Effector memory CD4-positive, alpha-beta T cell (primary cell): Measurements from ENCODE around the gene TXNDC11.
A peak's percentile ranks its signal among the peaks of the same experiment; 100 is the strongest.

Experiments used
- DNase-seq, 3 donors: peaks; one replicate each; pipeline ENCODE4 v3.0.0-alpha.2; 2020
- H3K27ac ChIP-seq: 2 replicates; pipeline ENCODE4 v1.7.0; 2013; ENCODE audit warnings: mild to moderate bottlenecking, low read length, moderate library complexity; ENCODE audit not compliant: insufficient read depth, poor library complexity, severe bottlenecking
- H3K27me3 ChIP-seq: replicated peaks from 2 replicates; pipeline ENCODE4 v1.7.0; 2013; ENCODE audit warnings: mild to moderate bottlenecking, low read length; ENCODE audit not compliant: insufficient read depth, control insufficient read depth, poor library complexity, severe bottlenecking
- H3K36me3 ChIP-seq: 2 replicates; pipeline ENCODE4 v1.7.0; 2013; ENCODE audit warnings: mild to moderate bottlenecking, low read length, moderate library complexity; ENCODE audit not compliant: control insufficient read depth, insufficient read depth
- H3K4me1 ChIP-seq: 2 replicates; pipeline ENCODE4 v1.7.0; 2013; ENCODE audit warnings: low read length, mild to moderate bottlenecking; ENCODE audit not compliant: control insufficient read depth, insufficient read depth, poor library complexity, severe bottlenecking
- H3K4me3 ChIP-seq: 2 replicates; pipeline ENCODE4 v1.7.0; 2013; ENCODE audit warnings: low read length, low read depth, mild to moderate bottlenecking; ENCODE audit not compliant: insufficient read depth, poor library complexity, severe bottlenecking
- H3K9me3 ChIP-seq: 2 replicates; pipeline ENCODE4 v1.7.0; 2013; ENCODE audit warnings: mild to moderate bottlenecking, low read length, moderate library complexity; ENCODE audit not compliant: control insufficient read depth

The TXNDC11 gene

GRCh38 chr16:11676799-11677198 lies 65.9 kb downstream of the TXNDC11 start:
- Histone ChIP-seq H3K36me3 (peaks cover 45% of the 10 kb centered on the region), H3K9me3 (no peaks in the 10 kb centered on the region), H3K4me1 (peaks cover 24% of the 10 kb centered on the region), H3K27me3 (no peaks in the 10 kb centered on the region), H3K4me3 (no peak overlapping the region), H3K27ac (no peak overlapping the region)
- DNase-seq, result no peak

- no peak for DNase-seq
- Histone ChIP-seq H3K27me3 (no peaks in the 10 kb centered on the region), H3K27ac (no peak overlapping the region), H3K9me3 (no peaks in the 10 kb centered on the region), H3K36me3 (peaks cover 45% of the 10 kb centered on the region), H3K4me3 (no peak overlapping the region), H3K4me1 (peaks cover 24% of the 10 kb centered on the region)
These were observed 66.8 kb downstream of the TXNDC11 start for GRCh38 chr16:11675561-11676511.

GRCh38 chr16:11674818-11675560 lies 67.7 kb downstream of the TXNDC11 start:
- no peak for DNase-seq
- H3K27ac ChIP-seq, result no peak overlapping the region
- no peaks in the 10 kb centered on the region for H3K27me3 ChIP-seq
- no peaks in the 10 kb centered on the region for H3K9me3 ChIP-seq
- peaks cover 41% of the 10 kb centered on the region for H3K36me3 ChIP-seq
- H3K4me3 ChIP-seq, result no peak overlapping the region
- H3K4me1 ChIP-seq, result peaks cover 32% of the 10 kb centered on the region

- H3K4me1 ChIP-seq, result peaks cover 40% of the 10 kb centered on the region
- no peak overlapping the region for H3K4me3 ChIP-seq
- no peaks in the 10 kb centered on the region for H3K27me3 ChIP-seq
- no peak overlapping the region for H3K27ac ChIP-seq
- H3K9me3 ChIP-seq, result no peaks in the 10 kb centered on the region
- peaks cover 33% of the 10 kb centered on the region for H3K36me3 ChIP-seq
- no peak for DNase-seq
These were observed 68.4 kb downstream of the TXNDC11 start for GRCh38 chr16:11674001-11674817.

- H3K4me3 ChIP-seq, result no peak overlapping the region
- H3K27me3 ChIP-seq, result no peaks in the 10 kb centered on the region
- H3K27ac ChIP-seq, result peak overlapping the region; percentile 12
- no peaks in the 10 kb centered on the region for H3K9me3 ChIP-seq
- DNase-seq, result no peak
- H3K4me1 ChIP-seq, result peaks cover 40% of the 10 kb centered on the region
- peaks cover 24% of the 10 kb centered on the region for H3K36me3 ChIP-seq
These were observed 69.3 kb downstream of the TXNDC11 start for GRCh38 chr16:11673091-11674000.

GRCh38 chr16:11672206-11673090 lies 70.2 kb downstream of the TXNDC11 start:
- Histone ChIP-seq H3K36me3 (peaks cover 15% of the 10 kb centered on the region), H3K4me3 (no peak overlapping the region), H3K4me1 (peaks cover 40% of the 10 kb centered on the region), H3K9me3 (no peaks in the 10 kb centered on the region), H3K27me3 (no peaks in the 10 kb centered on the region), H3K27ac (peak overlapping the region; percentile 12)
- DNase-seq, result no peak

GRCh38 chr16:11671676-11672075 lies 71.0 kb downstream of the TXNDC11 start:
- Histone ChIP-seq H3K36me3 (peaks cover 10% of the 10 kb centered on the region), H3K4me3 (no peak overlapping the region), H3K27ac (no peak overlapping the region), H3K27me3 (no peaks in the 10 kb centered on the region), H3K4me1 (peaks cover 40% of the 10 kb centered on the region), H3K9me3 (no peaks in the 10 kb centered on the region)
- DNase-seq, result no peak

GRCh38 chr16:11671271-11671670 lies 71.4 kb downstream of the TXNDC11 start:
- Histone ChIP-seq H3K9me3 (no peaks in the 10 kb centered on the region), H3K4me1 (peaks cover 43% of the 10 kb centered on the region), H3K36me3 (peaks cover 8% of the 10 kb centered on the region), H3K27me3 (no peaks in the 10 kb centered on the region), H3K4me3 (no peak overlapping the region), H3K27ac (peak overlapping the region; percentile 23)
- no peak for DNase-seq
